ENCODE data around the gene CYP3A5.
A peak's percentile ranks its signal among the peaks of the same experiment; 100 is the strongest.
"Not testable (repeated sequence)": the region's sequence is repeated elsewhere in the genome, so short reads cannot be mapped to it uniquely, and the experiment has no call there.

Gene CYP3A5

DNA sequence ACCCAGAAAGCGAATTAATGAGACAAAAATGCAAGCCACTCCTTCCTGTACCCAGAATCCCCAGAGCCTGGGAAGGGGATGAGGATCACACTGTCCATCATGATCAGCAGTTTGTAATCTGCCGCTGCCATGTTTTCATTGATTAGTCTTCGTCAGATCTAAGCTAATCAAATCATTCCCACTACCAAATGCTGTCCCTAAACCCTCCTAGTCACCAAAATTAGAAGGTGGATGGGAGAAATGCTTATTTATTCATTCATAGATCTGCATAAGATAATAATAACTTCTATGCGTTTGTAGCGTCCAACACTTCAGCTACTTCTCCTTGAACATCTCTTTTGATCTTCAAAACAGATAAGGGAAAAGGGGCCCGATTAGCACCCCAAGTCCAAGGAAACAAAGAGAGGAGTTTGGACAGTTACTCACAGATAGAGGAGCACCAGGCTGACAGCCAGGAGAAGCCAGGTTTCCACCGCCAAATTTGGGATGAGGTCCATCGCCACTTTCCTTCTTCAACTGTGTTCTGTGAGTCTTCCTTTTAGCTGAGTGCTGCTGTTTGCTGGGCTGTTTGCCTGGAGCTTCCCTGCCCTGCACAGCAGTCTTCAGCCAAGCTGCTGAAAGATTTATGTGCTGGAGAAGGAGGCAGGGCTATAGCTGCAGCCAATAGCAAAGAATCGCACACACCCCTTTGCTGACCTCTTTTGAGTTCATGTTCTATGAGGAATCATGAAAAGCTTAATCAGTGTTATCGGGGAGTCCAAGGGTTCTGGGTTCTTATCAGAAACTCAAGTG, at the start of gene CYP3A5:
Gene CYP3A5, minus strand, starts transcription at position 597 of the 792 bp plus-strand sequence. Its CDS starts 100 bp downstream, at position 497.
- no peak for DNase-seq

GRCh38 chr7:99728615-99729014, 48.8 kb upstream of the CYP3A5 start:
- DNase-seq: no peak

DNA sequence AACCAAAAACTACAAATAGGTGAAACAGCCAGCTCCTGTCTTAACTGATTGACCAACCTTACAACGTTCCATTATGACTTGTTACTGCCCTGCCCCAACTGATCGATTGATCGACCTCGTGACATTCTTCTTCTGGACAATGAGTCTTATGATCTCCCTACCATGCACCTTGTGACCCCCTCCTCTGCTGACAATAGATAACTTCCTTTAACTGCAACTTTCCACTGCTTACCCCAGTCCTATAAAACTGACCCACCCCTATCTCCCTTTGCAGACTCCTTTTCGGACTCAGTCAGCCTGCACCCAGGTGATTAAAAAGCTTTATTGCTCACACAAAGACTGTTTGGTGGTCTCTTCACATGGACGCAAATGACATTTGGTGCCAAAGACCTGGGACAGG, 43.4 kb upstream of the CYP3A5 start:
- not testable (repeated sequence) for DNase-seq

DNA sequence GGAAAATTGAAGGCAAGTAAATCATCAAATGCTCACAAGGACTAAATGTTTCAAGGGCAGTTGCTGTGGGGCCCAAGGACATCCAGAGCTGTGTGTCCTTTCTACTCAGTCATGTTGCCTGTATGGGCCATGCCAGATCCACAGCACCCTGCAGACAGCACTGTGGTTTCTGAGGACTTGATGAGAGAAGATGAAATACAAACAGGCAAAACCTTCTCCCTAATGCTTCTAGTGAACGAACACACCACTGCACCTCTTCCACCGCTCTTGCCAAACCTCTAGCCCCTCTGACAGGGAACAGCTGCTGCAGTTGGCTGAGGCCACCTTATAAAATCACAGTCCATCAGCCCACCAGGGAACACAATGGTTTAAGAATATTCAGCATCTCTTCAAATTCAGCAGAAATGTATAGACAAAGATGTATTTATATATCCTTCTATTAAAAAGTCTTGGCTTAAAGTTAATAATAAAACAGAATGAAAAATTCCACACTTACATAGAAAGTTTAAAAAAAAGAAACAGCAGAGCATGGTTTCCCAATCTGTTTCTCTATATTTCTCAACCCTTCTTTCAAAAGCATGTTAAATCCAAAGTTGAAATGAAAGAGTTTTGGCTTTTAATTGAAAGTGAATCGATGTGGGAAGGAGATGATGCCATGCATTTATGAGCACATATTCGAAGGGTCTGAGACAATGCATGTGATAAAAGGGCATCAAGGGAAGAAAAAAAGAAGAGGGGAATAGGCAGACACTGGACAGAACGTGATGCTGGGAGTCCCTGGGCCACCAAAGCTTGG, 41.2 kb upstream of the CYP3A5 start:
- no peak for DNase-seq

- DNase-seq: no peak
Observed at GRCh38 chr7:99719996-99720769, 40.4 kb upstream of the CYP3A5 start.

GRCh38 chr7:99713995-99714570, 34.3 kb upstream of the CYP3A5 start:
- DNase-seq: no peak

GRCh38 chr7:99709838-99710578, 30.2 kb upstream of the CYP3A5 start:
- no peak for DNase-seq

- DNase-seq: no peak
Observed at GRCh38 chr7:99709260-99709659, 29.5 kb upstream of the CYP3A5 start.

- no peak for DNase-seq
Observed at GRCh38 chr7:99707096-99707495, 27.3 kb upstream of the CYP3A5 start.

GRCh38 chr7:99699946-99700345, 20.1 kb upstream of the CYP3A5 start:
- no peak for DNase-seq

- not testable (repeated sequence) for DNase-seq
Observed at GRCh38 chr7:99698867-99699730, 19.3 kb upstream of the CYP3A5 start.

GRCh38 chr7:99694912-99695304, 15.1 kb upstream of the CYP3A5 start:
- no peak for DNase-seq

DNA sequence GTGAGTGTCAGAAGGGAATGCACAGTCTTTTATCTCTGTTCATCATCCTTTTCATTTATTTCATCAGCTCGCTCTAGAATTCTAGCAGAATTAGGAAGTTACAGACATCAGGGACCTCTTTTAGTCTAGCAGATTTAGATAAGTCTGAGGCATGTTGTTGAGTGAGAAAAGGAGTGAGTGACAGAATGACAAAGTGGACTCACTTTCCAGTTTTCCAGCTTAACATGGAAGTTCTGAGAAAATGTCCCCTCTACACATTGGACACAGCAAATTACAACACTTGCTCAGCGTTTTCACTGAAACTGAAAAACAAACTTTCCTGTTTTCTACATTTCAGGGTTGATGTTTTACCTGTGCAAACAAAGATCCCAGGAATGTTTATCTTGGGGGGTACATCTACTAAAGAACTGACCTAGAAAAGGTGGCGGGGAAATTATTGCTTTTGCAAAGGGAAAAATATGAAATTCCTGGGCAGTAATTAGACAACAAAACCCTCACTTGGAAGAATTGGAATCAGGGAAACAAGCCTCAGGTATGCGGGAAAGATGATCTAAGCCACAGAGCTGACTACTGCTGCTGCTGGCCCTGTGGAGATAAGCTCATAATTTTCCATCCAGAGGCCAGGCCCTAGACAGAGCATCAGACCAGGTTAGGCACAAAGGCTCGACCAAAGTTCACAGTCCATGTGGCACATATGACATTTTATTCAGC, 14.6 kb upstream of the CYP3A5 start:
- no peak for DNase-seq

DNA sequence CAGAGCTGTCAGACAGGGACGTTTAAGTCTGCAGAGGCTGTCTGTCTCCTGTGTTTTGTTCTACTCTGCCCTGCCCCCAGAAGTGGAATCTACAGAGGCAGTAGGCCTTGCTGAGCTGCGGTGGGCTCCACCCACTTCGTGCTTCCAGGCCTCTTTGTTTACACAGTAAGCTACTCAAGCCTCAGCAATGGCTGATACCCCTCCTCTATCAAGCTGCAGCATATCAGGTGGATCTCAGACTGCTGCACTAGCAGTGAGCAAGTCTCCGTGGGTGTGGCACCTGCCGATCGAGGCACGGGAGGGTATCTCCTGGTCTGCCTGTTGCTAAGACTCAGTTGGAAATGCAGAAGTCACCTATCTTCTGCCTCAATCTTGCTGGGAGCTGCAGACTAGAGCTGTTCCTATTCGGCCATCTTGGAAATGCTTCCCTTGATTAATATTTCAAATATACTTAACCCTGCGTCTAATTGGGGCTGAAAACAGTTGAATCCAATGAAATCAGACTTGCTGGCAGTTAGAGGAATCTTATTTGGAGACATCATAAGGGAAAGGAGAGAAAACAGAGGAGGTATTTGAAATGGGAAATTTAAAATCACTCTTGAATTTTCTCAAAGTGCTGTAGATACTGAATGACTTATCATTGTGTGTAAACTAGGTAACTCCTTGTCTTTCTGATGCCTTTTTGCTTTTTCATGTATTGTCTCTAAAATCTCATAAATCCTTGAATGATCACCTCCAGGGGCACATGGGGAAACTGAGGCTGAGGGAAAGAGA, 13.8 kb upstream of the CYP3A5 start:
- peak; percentile 6 for DNase-seq

DNA sequence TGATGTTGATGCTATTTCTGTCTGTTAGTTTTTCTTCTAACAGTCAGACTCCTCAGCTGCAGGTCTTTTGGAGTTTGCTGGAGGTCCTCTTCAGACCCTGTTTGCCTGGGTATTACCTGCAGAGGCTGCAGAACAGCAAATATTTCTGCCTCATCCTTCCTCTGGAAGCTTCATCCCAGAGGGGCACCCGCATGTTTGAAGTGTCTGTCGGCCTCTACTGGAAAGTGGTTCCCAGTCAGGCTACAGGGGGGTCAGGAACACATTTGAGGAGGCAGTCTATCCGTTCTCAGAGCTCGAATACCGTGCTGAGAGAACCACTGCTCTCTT, 13.3 kb upstream of the CYP3A5 start:
- DNase-seq: no peak

- DNase-seq: not testable (repeated sequence)
Observed at GRCh38 chr7:99692563-99692962, 12.8 kb upstream of the CYP3A5 start.

- not testable (repeated sequence) for DNase-seq
Observed at GRCh38 chr7:99691658-99692057, 11.9 kb upstream of the CYP3A5 start.

- not testable (repeated sequence) for DNase-seq
Observed at GRCh38 chr7:99690918-99691317, 11.1 kb upstream of the CYP3A5 start.

- not testable (repeated sequence) for DNase-seq
Observed at GRCh38 chr7:99685871-99686608, 6.2 kb upstream of the CYP3A5 start.

All from activated CD4-positive, alpha-beta T cell treated with anti-CD3 and anti-CD28 coated beads for 48 hours (primary cell).